Tibial artery (tissue), 4 donors: ENCODE data around the gene ACADVL.
"Not testable (repeated sequence)": the region's sequence is repeated elsewhere in the genome, so short reads cannot be mapped to it uniquely, and the experiment has no call there.

Experiments
- DNase-seq, 2 donors: peaks; one replicate each; pipeline ENCODE4 v3.0.0-alpha.2; 2019
- H3K27ac ChIP-seq, 2 donors: fragments of 200-600 bp; sonication (generic) in 1 of 2; 1 replicate in 1 of 2; 2 replicates in 1 of 2; pipeline ENCODE4 v1.5.1; 2018 to 2019; ENCODE audit warnings: mild to moderate bottlenecking in 1 of 2
- H3K27me3 ChIP-seq, 2 donors: fragments of 200-600 bp; sonication (generic) in 1 of 2; one replicate each; pipeline versions ENCODE4 v1.5.1 to v1.6.0; 2016 to 2019
- H3K36me3 ChIP-seq, 3 donors: fragments of 200-600 bp; sonication (generic) in 2 of 3; one replicate each; pipeline ENCODE4 v1.5.1; 2016 to 2019; ENCODE audit warnings: mild to moderate bottlenecking in 2 of 3
- H3K4me1 ChIP-seq, 4 donors: fragments of 200-600 bp; sonication (generic) in 2 of 4; 1 replicate in 3 of 4; 2 replicates in 1 of 4; pipeline ENCODE4 v1.5.1; 2016 to 2019
- H3K4me3 ChIP-seq, 2 donors: fragments of 200-600 bp; sonication (generic) in 1 of 2; 1 replicate in 1 of 2; 2 replicates in 1 of 2; pipeline ENCODE4 v1.5.1; 2018 to 2019; ENCODE audit warnings: mild to moderate bottlenecking in 2 of 2
- H3K9me3 ChIP-seq, 3 donors: fragments of 200-600 bp; sonication (generic) in 1 of 3; one replicate each; pipeline ENCODE4 v1.5.1; 2016 to 2019
- intact Hi-C: fragments of 100-400 bp; cut with DNase I; formaldehyde crosslinking; loops from one replicate; pipeline ENCODE4 v1.15.0; 2023; ENCODE audit warnings: low total_unique reads
- TF ChIP-seq, protein P1 (sequence below), 2 experiments: fragments of 200-600 bp in 1 of 2; fragments of 450-650 bp in 1 of 2; IDR thresholded peaks; one replicate each; pipeline ENCODE4 v1.5.1; 2017 to 2019; ENCODE audit warnings: antibody characterized with exemption in 2 of 2, mild to moderate bottlenecking in 1 of 2, moderate library complexity in 1 of 2

Gene ACADVL

DNA sequence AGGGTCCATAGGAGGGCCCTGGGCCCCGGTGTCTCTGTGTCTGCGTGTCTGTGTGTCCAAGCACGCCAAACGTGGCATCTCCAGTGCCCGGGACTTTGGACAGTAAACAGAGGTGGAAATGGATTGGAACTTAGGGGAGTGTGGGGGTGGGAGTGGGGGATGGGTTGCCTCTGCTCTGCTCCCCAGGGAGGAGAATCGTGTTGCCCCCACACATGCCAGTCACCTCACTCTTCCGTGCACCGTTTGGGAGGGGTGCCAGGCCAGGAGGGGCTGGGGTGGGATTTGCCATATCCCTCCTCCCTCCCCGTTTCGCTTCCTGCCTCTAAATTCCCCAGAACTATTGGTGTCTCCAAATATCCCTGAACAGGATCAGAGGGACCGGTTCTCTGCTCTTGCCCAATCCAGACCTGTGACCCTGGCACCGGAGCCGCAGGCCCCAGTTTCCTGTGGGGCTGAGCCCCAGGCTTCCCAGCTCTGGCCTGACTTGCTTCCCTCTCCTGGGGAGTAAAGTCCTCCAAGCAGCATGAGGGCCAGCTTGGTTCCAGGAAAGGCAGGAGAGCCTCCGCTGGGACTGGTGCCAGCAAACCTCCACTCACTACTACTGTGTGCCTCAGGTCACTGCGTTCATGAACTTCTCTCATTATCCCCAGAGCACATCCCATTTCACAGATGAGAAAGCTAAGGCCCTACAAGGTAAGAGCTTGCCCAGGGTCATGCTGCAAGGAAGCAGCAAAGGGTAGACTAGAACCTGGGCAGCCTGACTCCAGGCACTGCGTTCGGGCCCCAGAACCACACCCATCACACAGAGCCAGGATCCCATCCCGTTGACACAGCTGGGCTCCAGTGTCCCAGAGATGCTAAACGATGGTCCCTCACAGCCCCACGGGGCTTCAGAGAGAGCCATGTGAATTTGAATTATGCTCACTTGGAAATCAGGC lies 40.2 kb upstream of the ACADVL start, which contains the start of gene ASGR1:
Gene ASGR1, minus strand, starts transcription at position 54 of the 938 bp plus-strand sequence. CDS start 807 bp downstream, outside the sequence.
- intact Hi-C loops: no loop called here
- H3K27me3 ChIP-seq: peaks cover 0 to 48% of the 10 kb centered on the region in 2 donors
- TF ChIP-seq, protein P1, sequence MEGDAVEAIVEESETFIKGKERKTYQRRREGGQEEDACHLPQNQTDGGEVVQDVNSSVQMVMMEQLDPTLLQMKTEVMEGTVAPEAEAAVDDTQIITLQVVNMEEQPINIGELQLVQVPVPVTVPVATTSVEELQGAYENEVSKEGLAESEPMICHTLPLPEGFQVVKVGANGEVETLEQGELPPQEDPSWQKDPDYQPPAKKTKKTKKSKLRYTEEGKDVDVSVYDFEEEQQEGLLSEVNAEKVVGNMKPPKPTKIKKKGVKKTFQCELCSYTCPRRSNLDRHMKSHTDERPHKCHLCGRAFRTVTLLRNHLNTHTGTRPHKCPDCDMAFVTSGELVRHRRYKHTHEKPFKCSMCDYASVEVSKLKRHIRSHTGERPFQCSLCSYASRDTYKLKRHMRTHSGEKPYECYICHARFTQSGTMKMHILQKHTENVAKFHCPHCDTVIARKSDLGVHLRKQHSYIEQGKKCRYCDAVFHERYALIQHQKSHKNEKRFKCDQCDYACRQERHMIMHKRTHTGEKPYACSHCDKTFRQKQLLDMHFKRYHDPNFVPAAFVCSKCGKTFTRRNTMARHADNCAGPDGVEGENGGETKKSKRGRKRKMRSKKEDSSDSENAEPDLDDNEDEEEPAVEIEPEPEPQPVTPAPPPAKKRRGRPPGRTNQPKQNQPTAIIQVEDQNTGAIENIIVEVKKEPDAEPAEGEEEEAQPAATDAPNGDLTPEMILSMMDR (IDR thresholded peaks at IDR 0.05): no peak

DNA sequence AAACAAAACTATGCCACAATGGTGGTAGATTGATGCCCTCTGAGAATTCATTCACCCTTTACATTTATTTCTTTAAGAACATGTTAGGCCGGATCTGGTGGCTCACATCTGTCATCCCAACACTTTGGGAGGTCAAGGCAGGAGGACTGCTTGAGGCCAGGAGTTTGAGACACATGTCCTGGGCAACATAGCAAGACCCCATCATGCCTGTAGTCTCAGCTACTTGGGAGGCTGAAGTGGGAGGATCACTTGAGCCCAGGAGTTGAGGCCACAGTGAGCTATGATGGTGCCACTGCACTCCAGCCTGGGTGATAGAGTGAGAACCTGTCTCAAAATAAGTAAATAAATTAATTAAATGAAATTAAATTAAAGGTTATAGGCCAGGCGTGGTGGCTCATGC lies 37.6 kb upstream of the ACADVL start:
- H3K4me3 ChIP-seq, H3K27ac ChIP-seq, H3K36me3 ChIP-seq, H3K9me3 ChIP-seq, intact Hi-C loops, DNase-seq: not testable (repeated sequence)
- Histone ChIP-seq H3K4me1 (peaks cover 0 to 11% (median 9%) of the 10 kb centered on the region in 4 donors), H3K27me3 (peaks cover 0 to 23% of the 10 kb centered on the region in 2 donors)

More for the DNA sequence above, 40.2 kb upstream of the ACADVL start, which contains the start of gene ASGR1:
- no peaks in the 10 kb centered on the region for H3K9me3 ChIP-seq
- H3K36me3 ChIP-seq: no peaks in the 10 kb centered on the region
- H3K4me3 ChIP-seq: no peak within 1 kb of the TSS
- DNase-seq: peak in 1 of 2 donors; percentile 23
- no peak within 1 kb of the TSS for H3K27ac ChIP-seq
- H3K4me1 ChIP-seq: peaks cover 0 to 15% (median 12%) of the 10 kb centered on the region in 4 donors

DNA sequence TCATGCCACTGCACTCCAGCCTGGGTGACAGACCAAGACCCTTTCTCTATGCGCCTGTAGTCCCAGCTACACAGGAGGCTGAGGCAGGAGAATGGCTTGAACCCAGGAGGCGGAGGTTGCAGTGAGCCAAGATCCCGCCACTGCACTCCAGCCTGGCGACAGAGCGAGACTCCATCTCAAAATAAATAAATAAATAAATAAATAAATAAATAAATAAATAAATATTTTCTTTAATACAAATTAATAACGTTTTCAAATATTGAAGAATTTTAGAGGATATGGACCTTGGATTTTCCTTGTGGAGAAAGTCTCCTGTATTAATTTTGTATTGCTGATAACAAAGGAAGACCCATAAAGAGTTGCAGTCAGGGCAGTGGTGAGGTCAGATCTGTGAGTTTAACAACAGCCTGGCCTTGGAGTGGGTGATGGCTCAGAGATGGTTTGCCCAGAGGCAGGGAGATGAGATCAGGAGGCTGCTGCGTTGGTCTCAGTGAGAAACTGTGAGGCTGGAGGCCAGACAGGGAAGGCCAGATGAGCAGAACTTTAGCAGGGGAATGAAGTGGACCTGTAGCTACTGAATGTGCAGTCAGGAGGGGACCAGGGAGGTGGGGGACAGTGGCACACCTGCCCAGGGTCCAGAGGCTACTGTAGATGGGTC lies 36.2 kb upstream of the ACADVL start:
- Histone ChIP-seq H3K4me1 (no peaks in the 10 kb centered on the region), H3K4me3 (no peak overlapping the region), H3K27me3 (peaks cover 0 to 10% of the 10 kb centered on the region in 2 donors), H3K36me3 (no peaks in the 10 kb centered on the region), H3K27ac (no peak overlapping the region), H3K9me3 (no peaks in the 10 kb centered on the region)
- TF ChIP-seq, protein P1 (IDR thresholded peaks at IDR 0.05): no peak
- no peak for DNase-seq
- intact Hi-C loops: no loop called here

DNA sequence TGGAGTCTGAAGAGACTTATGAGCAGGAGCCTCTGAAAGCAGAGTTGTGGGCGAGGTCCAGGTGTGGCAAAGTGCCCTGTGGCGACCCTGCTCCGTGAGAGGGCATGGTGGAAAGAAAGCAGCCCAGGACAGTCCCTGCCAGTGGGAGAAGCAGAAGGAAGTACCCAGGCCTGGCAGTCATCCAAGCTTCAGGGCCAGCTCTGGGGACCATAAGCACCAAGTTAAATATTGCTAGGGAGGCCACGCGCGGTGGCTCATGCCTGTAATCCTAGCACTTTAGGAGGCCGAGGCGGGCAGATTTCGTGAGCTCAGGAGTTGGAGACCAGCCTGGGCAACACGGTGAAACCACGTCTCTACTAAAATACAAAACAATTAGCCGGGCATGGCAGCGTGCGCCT lies 35.6 kb upstream of the ACADVL start:
- Histone ChIP-seq H3K36me3 (no peaks in the 10 kb centered on the region), H3K9me3 (no peaks in the 10 kb centered on the region), H3K4me3 (no peak overlapping the region), H3K27me3 (peaks cover 0 to 6% of the 10 kb centered on the region in 2 donors), H3K4me1 (no peaks in the 10 kb centered on the region), H3K27ac (no peak overlapping the region)
- intact Hi-C loops: no loop called here
- TF ChIP-seq, protein P1 (IDR thresholded peaks at IDR 0.05): no peak
- peak in 1 of 2 donors; percentile 68 for DNase-seq

DNA sequence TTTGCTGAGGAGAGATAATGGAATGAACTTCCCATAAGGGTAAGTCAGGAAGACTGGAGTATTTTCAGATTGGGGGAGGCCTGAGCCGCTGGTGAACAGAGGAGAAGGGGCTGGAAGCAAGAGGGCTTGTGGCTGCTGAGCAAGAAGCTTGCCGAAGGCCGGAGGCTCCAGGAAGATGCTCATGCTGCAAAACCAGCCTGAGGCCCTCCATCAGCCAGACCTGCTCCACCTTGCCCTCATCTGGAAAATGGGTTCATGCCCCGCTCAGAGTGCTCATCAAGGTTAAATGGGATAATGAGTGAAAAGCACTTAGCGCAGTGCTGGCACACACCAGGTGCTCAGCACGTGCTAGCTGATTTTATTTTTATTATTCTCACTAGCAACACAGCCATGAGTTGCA lies 35.1 kb upstream of the ACADVL start:
- Histone ChIP-seq H3K27me3 (peaks cover 0 to under 1% of the 10 kb centered on the region in 2 donors), H3K9me3 (no peaks in the 10 kb centered on the region), H3K27ac (no peak overlapping the region), H3K36me3 (no peaks in the 10 kb centered on the region), H3K4me3 (no peak overlapping the region), H3K4me1 (no peaks in the 10 kb centered on the region)
- DNase-seq: no peak
- TF ChIP-seq, protein P1 (IDR thresholded peaks at IDR 0.05): no peak
- intact Hi-C loops: no loop called here

DNA sequence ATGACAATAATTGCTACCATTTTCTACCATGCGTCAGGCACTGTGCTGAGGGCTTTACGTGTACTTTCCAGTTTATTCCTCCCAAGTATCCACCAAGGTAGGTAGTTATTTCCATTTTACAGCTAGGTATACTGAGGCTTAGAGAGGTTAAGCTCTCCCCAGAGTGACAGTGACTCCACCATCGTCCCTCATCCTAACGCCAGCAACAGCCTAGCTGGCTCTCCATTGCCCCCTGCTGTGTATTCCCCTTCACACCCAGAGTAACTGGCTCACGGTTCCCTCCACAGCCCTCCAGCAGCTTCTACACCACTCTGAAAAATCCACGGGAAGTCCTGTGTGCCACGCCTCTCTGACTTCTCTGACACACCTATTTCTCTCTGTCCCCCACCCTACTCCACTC lies 33.5 kb upstream of the ACADVL start:
- Histone ChIP-seq H3K27ac (no peak overlapping the region), H3K36me3 (peaks cover 0 to 11% (median 0%) of the 10 kb centered on the region in 3 donors), H3K4me3 (no peak overlapping the region), H3K27me3 (no peaks in the 10 kb centered on the region), H3K4me1 (no peaks in the 10 kb centered on the region), H3K9me3 (no peaks in the 10 kb centered on the region)
- intact Hi-C loops: no loop called here
- DNase-seq: no peak
- TF ChIP-seq, protein P1 (IDR thresholded peaks at IDR 0.05): no peak
